ENCODE measurements around the gene XRCC5. TPM values are rescaled to one million over a fixed set of nuclear protein-coding genes. Genes with fewer than 3 reads are reported as not detected.

The XRCC5 gene
- total and polyA plus RNA-seq, 2 donors (not counting 1 experiment from before 2014, with no cell fraction given) = 45.5 to 198 TPM

DNA sequence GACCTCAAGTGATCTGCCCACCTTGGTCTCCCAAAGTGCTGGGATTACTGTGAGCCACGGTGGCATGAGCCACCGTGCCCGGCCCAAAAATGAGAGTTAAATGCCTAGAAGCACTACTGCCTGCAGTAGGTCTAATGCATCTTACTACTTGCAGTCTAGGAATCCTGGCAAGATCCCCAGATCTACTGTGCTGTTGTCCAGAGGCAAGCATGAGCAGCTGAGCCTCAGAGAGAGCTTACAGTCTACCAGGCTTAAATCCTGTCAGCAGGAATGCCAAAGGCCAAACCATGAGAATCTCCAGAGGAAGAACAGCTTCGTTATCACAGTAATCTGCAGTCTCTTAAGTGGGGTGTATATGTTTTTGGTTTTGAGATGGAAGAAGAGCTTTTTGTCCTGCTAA, 54.4 kb downstream of the XRCC5 start:
- no peak overlapping the region for H3K4me3 ChIP-seq (ENCODE audit: control extremely low read depth in 1 of 5, extremely low read depth in 1 of 5, insufficient read depth in 1 of 5, low read depth in 2 of 5, low read length in 4 of 5)
- no peaks in the 10 kb centered on the region for H3K9me3 ChIP-seq (ENCODE audit: control extremely low read depth in 1 of 3, control insufficient read depth in 2 of 3, insufficient read depth in 1 of 3, low read length in 2 of 3)
- no peak overlapping the region for H3K9ac ChIP-seq (ENCODE audit: low read length)
- no peak for TF ChIP-seq EZH2 (IDR thresholded peaks at IDR 0.05; ENCODE audit: borderline replicate concordance, insufficient read depth, low read depth, low read length, poor library complexity, severe bottlenecking)
- TF ChIP-seq, protein P1, sequence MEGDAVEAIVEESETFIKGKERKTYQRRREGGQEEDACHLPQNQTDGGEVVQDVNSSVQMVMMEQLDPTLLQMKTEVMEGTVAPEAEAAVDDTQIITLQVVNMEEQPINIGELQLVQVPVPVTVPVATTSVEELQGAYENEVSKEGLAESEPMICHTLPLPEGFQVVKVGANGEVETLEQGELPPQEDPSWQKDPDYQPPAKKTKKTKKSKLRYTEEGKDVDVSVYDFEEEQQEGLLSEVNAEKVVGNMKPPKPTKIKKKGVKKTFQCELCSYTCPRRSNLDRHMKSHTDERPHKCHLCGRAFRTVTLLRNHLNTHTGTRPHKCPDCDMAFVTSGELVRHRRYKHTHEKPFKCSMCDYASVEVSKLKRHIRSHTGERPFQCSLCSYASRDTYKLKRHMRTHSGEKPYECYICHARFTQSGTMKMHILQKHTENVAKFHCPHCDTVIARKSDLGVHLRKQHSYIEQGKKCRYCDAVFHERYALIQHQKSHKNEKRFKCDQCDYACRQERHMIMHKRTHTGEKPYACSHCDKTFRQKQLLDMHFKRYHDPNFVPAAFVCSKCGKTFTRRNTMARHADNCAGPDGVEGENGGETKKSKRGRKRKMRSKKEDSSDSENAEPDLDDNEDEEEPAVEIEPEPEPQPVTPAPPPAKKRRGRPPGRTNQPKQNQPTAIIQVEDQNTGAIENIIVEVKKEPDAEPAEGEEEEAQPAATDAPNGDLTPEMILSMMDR (IDR thresholded peaks at IDR 0.05) = no peak
- Mint-ChIP-seq H3K27me3 (no peaks in the 10 kb centered on the region), H3K4me1 (no peaks in the 10 kb centered on the region), H3K9me3 (ENCODE audit: insufficient read depth) (no peaks in the 10 kb centered on the region), H3K4me3 (no peak overlapping the region), H3K27ac (no peak overlapping the region)
- peaks cover 4% of the 10 kb centered on the region for H4K20me1 ChIP-seq (ENCODE audit: control insufficient read depth, insufficient read depth, low read length, poor library complexity, severe bottlenecking)
- intact Hi-C loops (cut with micrococcal nuclease) = no loop called here
- POLR2A ChIA-PET = no interaction called here
- CTCF ChIA-PET = interaction anchor here (1.9 kb wide), 1 partner anchor 9 kb away, joined by 5 read pairs; no protein-coding TSS in a partner anchor
- no peaks in the 10 kb centered on the region for H3K4me1 ChIP-seq (ENCODE audit: control insufficient read depth in 2 of 2, insufficient read depth in 2 of 2, low read length in 2 of 2)
- peaks cover 29 to 84% of the 10 kb centered on the region in 2 experiments for H3K36me3 ChIP-seq (replicated peaks in 1 of 2; ENCODE audit: control extremely low read depth in 1 of 2, control insufficient read depth in 1 of 2, extremely low read depth in 1 of 2, insufficient read depth in 2 of 2, low read length in 1 of 2)
- DNase-seq (no peak), ATAC-seq (ENCODE audit: low read depth) (no peak)
- no peaks in the 10 kb centered on the region for H3K27me3 ChIP-seq (replicated peaks in 1 of 4; ENCODE audit: control extremely low read depth in 1 of 4, control insufficient read depth in 3 of 4, insufficient read depth in 4 of 4, low read length in 3 of 4)
- no peak overlapping the region for H2AFZ ChIP-seq (ENCODE audit: insufficient read depth, low read depth, low read length, poor library complexity, severe bottlenecking)
- H3K4me2 ChIP-seq (replicated peaks; ENCODE audit: low read depth, low read length, poor library complexity, severe bottlenecking) = no peak overlapping the region
- H3K27ac ChIP-seq (ENCODE audit: low read length in 2 of 2) = no peak overlapping the region
- 81% methylated on average over 3 of the region's 4 CpGs for WGBS (ENCODE audit: insufficient coverage)
- peaks cover 30% of the 10 kb centered on the region for H3K79me2 ChIP-seq (ENCODE audit: control insufficient read depth, insufficient read depth, low read length)

DNA sequence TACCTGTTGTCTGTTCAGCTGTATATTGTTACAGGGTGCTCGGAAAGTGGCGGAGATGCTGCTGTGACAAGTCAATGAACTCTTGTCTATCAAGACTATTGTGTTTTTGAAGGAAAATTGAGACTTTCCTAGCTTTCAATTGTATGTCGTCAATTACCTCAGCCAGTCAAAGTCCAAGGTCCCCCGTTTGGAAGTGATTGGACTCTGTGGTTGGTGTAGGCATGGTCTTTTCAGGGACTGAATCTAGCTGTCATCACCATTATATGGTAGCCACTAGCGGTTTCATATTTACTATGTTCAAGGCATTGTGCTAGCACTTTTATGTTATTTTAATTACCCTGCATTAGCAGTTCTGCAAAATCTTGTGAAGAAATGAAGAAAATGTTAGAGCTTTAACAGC, 54.9 kb downstream of the XRCC5 start:
- Mint-ChIP-seq H3K27ac (no peak overlapping the region), H3K4me3 (no peak overlapping the region), H3K27me3 (no peaks in the 10 kb centered on the region), H3K4me1 (no peaks in the 10 kb centered on the region), H3K9me3 (ENCODE audit: insufficient read depth) (no peaks in the 10 kb centered on the region)
- H3K79me2 ChIP-seq (ENCODE audit: control insufficient read depth, insufficient read depth, low read length) = peaks cover 33% of the 10 kb centered on the region
- no peak overlapping the region for H3K27ac ChIP-seq (ENCODE audit: low read length in 2 of 2)
- H3K4me1 ChIP-seq (ENCODE audit: control insufficient read depth in 2 of 2, insufficient read depth in 2 of 2, low read length in 2 of 2) = no peaks in the 10 kb centered on the region
- CTCF ChIA-PET = no interaction called here
- no peak overlapping the region for H3K4me2 ChIP-seq (replicated peaks; ENCODE audit: low read depth, low read length, poor library complexity, severe bottlenecking)
- H3K9me3 ChIP-seq (ENCODE audit: control extremely low read depth in 1 of 3, control insufficient read depth in 2 of 3, insufficient read depth in 1 of 3, low read length in 2 of 3) = peaks cover 0 to 1% (median 0%) of the 10 kb centered on the region in 3 donors
- peaks cover 4% of the 10 kb centered on the region for H4K20me1 ChIP-seq (ENCODE audit: control insufficient read depth, insufficient read depth, low read length, poor library complexity, severe bottlenecking)
- ATAC-seq (ENCODE audit: low read depth) (no peak), DNase-seq (no peak)
- H3K27me3 ChIP-seq (replicated peaks in 1 of 4; ENCODE audit: control extremely low read depth in 1 of 4, control insufficient read depth in 3 of 4, insufficient read depth in 4 of 4, low read length in 3 of 4) = no peaks in the 10 kb centered on the region
- no peak overlapping the region for H3K4me3 ChIP-seq (ENCODE audit: control extremely low read depth in 1 of 5, extremely low read depth in 1 of 5, insufficient read depth in 1 of 5, low read depth in 2 of 5, low read length in 4 of 5)
- H2AFZ ChIP-seq (ENCODE audit: insufficient read depth, low read depth, low read length, poor library complexity, severe bottlenecking) = no peak overlapping the region
- intact Hi-C loops (cut with micrococcal nuclease) = no loop called here
- no peak overlapping the region for H3K9ac ChIP-seq (ENCODE audit: low read length)
- TF ChIP-seq, protein P1 (IDR thresholded peaks at IDR 0.05) = no peak
- no peak for TF ChIP-seq EZH2 (IDR thresholded peaks at IDR 0.05; ENCODE audit: borderline replicate concordance, insufficient read depth, low read depth, low read length, poor library complexity, severe bottlenecking)
- POLR2A ChIA-PET = no interaction called here
- H3K36me3 ChIP-seq (replicated peaks in 1 of 2; ENCODE audit: control extremely low read depth in 1 of 2, control insufficient read depth in 1 of 2, extremely low read depth in 1 of 2, insufficient read depth in 2 of 2, low read length in 1 of 2) = peaks cover 30 to 90% of the 10 kb centered on the region in 2 experiments
- 100% methylated on average over 3 of the region's 5 CpGs for WGBS (ENCODE audit: insufficient coverage)
